HEK293 (cell line): ENCODE measurements around the gene PCDH15.

ENCODE experiments used
- YY2 ChIP-seq: fragments of 450-650 bp; formaldehyde crosslinking; IDR thresholded peaks from 2 replicates; pipeline ENCODE4 v1.5.1; 2016; ENCODE audit warnings: missing biosample characterization, missing genetic modification characterization
- ZBTB17 ChIP-seq: fragments of 450-650 bp; formaldehyde crosslinking; IDR thresholded peaks from 2 replicates; pipeline ENCODE4 v1.5.1; 2016; ENCODE audit warnings: missing biosample characterization, missing genetic modification characterization
- ZNF132 ChIP-seq: fragments of 450-650 bp; formaldehyde crosslinking; IDR thresholded peaks from 2 replicates; pipeline ENCODE4 v1.5.1; 2017; ENCODE audit warnings: missing biosample characterization, missing genetic modification characterization, borderline replicate concordance
- ZNF169 ChIP-seq: fragments of 450-650 bp; formaldehyde crosslinking; IDR thresholded peaks from 2 replicates; pipeline ENCODE4 v1.5.1; 2016; ENCODE audit warnings: missing biosample characterization, missing genetic modification characterization
- ZNF184 ChIP-seq: fragments of 450-650 bp; IDR thresholded peaks from 2 replicates; pipeline ENCODE4 v1.5.1; 2018; ENCODE audit warnings: missing biosample characterization, mild to moderate bottlenecking, missing genetic modification characterization
- ZNF354C ChIP-seq: fragments of 450-650 bp; formaldehyde crosslinking; IDR thresholded peaks from 2 replicates; pipeline ENCODE4 v1.5.1; 2016; ENCODE audit warnings: missing biosample characterization, missing genetic modification characterization, low read depth, borderline replicate concordance
- ZNF529 ChIP-seq: fragments of 450-650 bp; formaldehyde crosslinking; IDR thresholded peaks from 2 replicates; pipeline ENCODE4 v1.5.1; 2017; ENCODE audit warnings: missing genetic modification characterization, missing biosample characterization; ENCODE audit not compliant: insufficient replicate concordance
- TF ChIP-seq, protein P1 (sequence below): fragments of 450-650 bp; formaldehyde crosslinking; IDR thresholded peaks from 2 replicates; pipeline ENCODE4 v1.5.1; 2016; ENCODE audit warnings: missing biosample characterization, missing genetic modification characterization
- TF ChIP-seq, protein P2 (sequence below): fragments of 450-650 bp; formaldehyde crosslinking; IDR thresholded peaks from 2 replicates; pipeline ENCODE4 v1.5.1; 2016; ENCODE audit warnings: missing biosample characterization, missing genetic modification characterization
- TF ChIP-seq, protein P3 (sequence below): fragments of 450-650 bp; formaldehyde crosslinking; IDR thresholded peaks from 2 replicates; pipeline ENCODE4 v1.5.1; 2016; ENCODE audit warnings: missing biosample characterization, missing genetic modification characterization
- TF ChIP-seq, protein P4 (sequence below): fragments of 450-650 bp; formaldehyde crosslinking; IDR thresholded peaks from 2 replicates; pipeline ENCODE4 v1.5.1; 2016; ENCODE audit warnings: missing biosample characterization, missing genetic modification characterization
- TF ChIP-seq, protein P5 (sequence below): fragments of 450-650 bp; formaldehyde crosslinking; IDR thresholded peaks from 2 replicates; pipeline ENCODE4 v1.5.1; 2016; ENCODE audit warnings: missing biosample characterization, missing genetic modification characterization

DNA sequence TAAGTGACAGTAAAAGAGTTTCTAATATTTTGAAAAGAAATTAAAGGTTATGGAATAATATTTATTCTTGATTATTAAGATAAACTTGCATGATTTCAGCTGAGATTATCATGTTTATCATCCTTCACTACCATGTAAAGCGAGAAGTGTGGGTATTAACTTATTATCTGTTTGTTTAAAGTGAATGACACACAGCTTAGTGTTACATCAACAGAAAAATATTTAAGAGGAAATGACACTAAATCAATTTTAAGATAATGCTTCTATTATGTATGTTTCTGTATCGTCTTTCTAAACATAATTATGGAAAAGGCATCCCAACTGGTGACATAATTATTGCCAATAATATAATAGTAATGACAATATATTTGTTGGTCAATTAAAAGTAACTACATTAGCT, 213.1 kb downstream of the PCDH15 start:
- TF ChIP-seq YY2 (tag by site-specific recombination) (no peak), ZNF529 (tag by site-specific recombination) (no peak), ZBTB17 (tag by site-specific recombination) (no peak), ZNF169 (no peak), ZNF132 (tag by site-specific recombination) (no peak), ZNF184 (tag by site-specific recombination) (no peak), ZNF354C (tag by site-specific recombination) (no peak)
- TF ChIP-seq, protein P1, sequence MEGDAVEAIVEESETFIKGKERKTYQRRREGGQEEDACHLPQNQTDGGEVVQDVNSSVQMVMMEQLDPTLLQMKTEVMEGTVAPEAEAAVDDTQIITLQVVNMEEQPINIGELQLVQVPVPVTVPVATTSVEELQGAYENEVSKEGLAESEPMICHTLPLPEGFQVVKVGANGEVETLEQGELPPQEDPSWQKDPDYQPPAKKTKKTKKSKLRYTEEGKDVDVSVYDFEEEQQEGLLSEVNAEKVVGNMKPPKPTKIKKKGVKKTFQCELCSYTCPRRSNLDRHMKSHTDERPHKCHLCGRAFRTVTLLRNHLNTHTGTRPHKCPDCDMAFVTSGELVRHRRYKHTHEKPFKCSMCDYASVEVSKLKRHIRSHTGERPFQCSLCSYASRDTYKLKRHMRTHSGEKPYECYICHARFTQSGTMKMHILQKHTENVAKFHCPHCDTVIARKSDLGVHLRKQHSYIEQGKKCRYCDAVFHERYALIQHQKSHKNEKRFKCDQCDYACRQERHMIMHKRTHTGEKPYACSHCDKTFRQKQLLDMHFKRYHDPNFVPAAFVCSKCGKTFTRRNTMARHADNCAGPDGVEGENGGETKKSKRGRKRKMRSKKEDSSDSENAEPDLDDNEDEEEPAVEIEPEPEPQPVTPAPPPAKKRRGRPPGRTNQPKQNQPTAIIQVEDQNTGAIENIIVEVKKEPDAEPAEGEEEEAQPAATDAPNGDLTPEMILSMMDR (tag by site-specific recombination) = no peak
- TF ChIP-seq, protein P2, sequence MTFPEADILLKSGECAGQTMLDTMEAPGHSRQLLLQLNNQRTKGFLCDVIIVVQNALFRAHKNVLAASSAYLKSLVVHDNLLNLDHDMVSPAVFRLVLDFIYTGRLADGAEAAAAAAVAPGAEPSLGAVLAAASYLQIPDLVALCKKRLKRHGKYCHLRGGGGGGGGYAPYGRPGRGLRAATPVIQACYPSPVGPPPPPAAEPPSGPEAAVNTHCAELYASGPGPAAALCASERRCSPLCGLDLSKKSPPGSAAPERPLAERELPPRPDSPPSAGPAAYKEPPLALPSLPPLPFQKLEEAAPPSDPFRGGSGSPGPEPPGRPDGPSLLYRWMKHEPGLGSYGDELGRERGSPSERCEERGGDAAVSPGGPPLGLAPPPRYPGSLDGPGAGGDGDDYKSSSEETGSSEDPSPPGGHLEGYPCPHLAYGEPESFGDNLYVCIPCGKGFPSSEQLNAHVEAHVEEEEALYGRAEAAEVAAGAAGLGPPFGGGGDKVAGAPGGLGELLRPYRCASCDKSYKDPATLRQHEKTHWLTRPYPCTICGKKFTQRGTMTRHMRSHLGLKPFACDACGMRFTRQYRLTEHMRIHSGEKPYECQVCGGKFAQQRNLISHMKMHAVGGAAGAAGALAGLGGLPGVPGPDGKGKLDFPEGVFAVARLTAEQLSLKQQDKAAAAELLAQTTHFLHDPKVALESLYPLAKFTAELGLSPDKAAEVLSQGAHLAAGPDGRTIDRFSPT = no peak
- TF ChIP-seq, protein P3, sequence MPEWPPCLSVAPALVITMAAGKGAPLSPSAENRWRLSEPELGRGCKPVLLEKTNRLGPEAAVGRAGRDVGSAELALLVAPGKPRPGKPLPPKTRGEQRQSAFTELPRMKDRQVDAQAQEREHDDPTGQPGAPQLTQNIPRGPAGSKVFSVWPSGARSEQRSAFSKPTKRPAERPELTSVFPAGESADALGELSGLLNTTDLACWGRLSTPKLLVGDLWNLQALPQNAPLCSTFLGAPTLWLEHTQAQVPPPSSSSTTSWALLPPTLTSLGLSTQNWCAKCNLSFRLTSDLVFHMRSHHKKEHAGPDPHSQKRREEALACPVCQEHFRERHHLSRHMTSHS = no peak
- TF ChIP-seq, protein P4, sequence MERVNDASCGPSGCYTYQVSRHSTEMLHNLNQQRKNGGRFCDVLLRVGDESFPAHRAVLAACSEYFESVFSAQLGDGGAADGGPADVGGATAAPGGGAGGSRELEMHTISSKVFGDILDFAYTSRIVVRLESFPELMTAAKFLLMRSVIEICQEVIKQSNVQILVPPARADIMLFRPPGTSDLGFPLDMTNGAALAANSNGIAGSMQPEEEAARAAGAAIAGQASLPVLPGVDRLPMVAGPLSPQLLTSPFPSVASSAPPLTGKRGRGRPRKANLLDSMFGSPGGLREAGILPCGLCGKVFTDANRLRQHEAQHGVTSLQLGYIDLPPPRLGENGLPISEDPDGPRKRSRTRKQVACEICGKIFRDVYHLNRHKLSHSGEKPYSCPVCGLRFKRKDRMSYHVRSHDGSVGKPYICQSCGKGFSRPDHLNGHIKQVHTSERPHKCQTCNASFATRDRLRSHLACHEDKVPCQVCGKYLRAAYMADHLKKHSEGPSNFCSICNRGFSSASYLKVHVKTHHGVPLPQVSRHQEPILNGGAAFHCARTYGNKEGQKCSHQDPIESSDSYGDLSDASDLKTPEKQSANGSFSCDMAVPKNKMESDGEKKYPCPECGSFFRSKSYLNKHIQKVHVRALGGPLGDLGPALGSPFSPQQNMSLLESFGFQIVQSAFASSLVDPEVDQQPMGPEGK (tag by site-specific recombination) = no peak
- TF ChIP-seq, protein P5, sequence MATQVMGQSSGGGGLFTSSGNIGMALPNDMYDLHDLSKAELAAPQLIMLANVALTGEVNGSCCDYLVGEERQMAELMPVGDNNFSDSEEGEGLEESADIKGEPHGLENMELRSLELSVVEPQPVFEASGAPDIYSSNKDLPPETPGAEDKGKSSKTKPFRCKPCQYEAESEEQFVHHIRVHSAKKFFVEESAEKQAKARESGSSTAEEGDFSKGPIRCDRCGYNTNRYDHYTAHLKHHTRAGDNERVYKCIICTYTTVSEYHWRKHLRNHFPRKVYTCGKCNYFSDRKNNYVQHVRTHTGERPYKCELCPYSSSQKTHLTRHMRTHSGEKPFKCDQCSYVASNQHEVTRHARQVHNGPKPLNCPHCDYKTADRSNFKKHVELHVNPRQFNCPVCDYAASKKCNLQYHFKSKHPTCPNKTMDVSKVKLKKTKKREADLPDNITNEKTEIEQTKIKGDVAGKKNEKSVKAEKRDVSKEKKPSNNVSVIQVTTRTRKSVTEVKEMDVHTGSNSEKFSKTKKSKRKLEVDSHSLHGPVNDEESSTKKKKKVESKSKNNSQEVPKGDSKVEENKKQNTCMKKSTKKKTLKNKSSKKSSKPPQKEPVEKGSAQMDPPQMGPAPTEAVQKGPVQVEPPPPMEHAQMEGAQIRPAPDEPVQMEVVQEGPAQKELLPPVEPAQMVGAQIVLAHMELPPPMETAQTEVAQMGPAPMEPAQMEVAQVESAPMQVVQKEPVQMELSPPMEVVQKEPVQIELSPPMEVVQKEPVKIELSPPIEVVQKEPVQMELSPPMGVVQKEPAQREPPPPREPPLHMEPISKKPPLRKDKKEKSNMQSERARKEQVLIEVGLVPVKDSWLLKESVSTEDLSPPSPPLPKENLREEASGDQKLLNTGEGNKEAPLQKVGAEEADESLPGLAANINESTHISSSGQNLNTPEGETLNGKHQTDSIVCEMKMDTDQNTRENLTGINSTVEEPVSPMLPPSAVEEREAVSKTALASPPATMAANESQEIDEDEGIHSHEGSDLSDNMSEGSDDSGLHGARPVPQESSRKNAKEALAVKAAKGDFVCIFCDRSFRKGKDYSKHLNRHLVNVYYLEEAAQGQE (tag by site-specific recombination) = no peak
